Measurements from ENCODE around the gene OR9K2.
"Not testable (repeated sequence)": the region's sequence is repeated elsewhere in the genome, so short reads cannot be mapped to it uniquely, and the experiment has no call there.

OR9K2 gene, protein sequence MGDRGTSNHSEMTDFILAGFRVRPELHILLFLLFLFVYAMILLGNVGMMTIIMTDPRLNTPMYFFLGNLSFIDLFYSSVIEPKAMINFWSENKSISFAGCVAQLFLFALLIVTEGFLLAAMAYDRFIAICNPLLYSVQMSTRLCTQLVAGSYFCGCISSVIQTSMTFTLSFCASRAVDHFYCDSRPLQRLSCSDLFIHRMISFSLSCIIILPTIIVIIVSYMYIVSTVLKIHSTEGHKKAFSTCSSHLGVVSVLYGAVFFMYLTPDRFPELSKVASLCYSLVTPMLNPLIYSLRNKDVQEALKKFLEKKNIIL

DNA sequence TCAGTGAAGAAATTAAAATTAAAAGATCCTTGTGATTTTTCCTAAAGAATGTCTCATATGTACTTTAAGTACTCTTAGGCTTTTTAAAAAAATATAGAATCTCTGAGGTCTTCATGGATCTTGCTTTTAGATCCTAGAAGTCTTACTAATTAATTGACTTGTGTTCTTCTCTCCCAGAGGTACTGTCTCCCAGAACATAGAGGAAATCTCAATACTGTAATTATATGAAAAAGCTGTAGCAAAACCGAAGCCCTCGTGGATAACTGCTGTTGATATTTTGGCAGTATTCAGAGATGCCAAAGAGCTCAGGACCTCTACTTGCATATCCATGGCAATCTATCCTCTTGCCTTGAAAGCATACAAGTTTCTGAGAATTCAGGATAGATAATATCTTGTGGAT is at the start of gene OR9K2:
OR9K2 (plus strand) TSS at position 301 of the 400 bp plus-strand sequence. CDS start 3,429 bp downstream, outside the sequence.
- DNase-seq = no peak

- no peak for DNase-seq
Observed at GRCh38 chr12:55092579-55092978, 33.6 kb upstream of the OR9K2 start.

GRCh38 chr12:55112378-55112875 is 13.8 kb upstream of the OR9K2 start:
- DNase-seq = no peak

DNA sequence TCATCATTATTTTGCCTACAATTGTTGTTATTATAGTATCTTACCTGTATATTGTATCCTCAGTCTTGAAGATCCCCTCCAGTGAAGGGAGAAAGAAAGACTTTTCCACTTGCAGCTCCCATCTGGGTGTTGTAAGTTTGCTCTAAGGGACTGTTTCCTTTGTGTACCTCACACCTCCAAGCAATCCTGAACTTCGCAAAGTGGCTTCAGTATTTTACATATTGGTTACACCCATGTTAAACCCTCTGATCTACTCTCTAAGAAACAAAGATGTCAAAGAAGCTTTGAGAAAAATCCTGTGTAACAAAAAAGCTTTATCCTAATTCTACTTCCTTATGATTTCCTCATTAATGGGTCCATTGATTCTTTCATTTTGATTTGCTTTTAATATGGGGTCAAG is 10.1 kb upstream of the OR9K2 start:
- DNase-seq = no peak

DNA sequence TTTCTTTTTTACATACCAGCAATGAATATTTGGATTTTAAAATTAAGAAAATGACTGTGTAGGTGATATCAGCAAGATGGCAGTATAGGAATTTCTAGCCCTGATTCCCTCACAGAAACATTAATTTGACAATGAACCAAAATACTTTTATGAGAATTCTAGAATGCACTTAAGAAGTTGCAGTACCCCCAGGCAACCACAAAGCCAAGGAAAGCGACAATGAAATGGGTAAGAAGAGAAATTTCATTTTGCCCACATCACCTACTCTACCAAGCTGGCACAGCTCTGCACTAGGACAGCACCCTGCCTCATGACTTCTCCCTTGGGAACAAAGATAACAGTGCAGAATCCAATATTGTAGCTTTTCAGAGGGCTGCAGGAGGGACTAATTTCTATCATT is 6.6 kb downstream of the OR9K2 start:
- DNase-seq = no peak

DNA sequence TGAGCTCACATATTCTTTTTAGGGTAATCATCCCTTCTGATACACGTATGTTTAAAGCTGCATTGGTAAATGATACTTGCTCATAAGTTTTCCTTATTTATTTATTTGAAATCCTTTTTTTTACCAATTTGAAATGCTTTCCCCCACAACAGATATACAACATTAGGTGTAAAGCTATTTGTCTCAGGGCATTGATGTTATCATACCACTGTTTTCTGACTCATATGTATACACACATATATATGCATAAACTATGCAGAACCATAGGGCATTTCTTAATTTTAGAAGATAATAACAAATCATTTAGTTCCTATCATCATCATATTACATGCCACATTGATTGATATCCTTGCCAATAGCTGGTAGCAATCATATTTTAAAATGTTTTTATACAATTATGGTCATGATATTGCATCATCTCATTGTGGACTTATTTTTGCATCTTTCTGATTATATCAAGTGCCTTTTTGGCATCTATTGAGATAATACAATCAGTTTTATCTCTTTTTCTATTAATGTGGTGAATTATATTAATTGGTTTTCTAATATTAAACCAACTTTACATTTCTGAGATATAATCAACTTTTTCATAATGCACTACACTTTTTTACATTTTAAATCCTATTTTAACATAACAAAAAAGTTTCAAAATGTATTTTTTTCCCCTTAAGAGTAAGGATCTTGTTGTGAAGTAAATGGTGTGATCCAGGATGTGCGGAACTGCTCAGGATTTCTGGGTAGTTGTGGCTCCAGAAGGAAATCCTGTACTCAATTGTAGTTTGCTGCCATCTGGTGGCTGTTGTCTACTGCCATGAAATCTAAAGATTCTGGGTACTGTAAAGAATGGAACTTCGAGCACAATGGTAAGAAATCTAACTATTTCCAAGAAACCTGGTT is 16.7 kb downstream of the OR9K2 start:
- DNase-seq = peak; percentile 36

GRCh38 chr12:55143566-55143870 is 17.3 kb downstream of the OR9K2 start:
- no peak for DNase-seq

DNA sequence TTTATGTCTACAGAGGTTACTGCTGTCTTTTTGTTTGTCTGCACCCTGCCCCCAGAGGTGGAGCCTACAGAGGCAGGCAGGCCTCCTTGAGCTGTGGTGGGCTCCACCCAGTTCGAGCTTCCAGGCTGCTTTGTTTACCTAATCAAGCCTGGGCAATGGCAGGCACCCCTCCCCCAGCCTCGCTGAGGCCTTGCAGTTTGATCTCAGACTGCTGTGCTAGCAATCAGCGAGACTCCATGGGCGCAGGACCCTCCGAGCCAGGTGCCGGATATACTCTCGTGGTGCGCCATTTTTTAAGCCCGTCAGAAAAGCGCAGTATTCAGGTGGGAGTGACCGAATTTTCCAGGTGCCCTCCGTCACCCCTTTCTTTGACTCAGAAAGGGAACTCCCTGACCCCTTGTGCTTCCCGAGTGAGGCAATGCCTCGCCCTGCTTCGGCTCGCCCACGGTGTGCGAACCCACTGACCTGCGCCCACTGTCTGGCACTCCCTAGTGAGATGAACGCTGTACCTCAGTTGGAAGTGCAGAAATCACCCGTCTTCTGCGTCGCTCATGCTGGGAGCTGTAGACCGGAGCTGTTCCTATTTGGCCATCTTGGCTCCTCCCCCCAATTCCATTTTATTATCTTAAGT is 40.9 kb downstream of the OR9K2 start:
- not testable (repeated sequence) for DNase-seq

- DNase-seq = no peak
Observed at GRCh38 chr12:55171445-55171844, 45.2 kb downstream of the OR9K2 start.

- DNase-seq = not testable (repeated sequence)
Observed at GRCh38 chr12:55171846-55172245, 45.6 kb downstream of the OR9K2 start.

GRCh38 chr12:55172686-55173085 is 46.5 kb downstream of the OR9K2 start:
- no peak for DNase-seq

DNA sequence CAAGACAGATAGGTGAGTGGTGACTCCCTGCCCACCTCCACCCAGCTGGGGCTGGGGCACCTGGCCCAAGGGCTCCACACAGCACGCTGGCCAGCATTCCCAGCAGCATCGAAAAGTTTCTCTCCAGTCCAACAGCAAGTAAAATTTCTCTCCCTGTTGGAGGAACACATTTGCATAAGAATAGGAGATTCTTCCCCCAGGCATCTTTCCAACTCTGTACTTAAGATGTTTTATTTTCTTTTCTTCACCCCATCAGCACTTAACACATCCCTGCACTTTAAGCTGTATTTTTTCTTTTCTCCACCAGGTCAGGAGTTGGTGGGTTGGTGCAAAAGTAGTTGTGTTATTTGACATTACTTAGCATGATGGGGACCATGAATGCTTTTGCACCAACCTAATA is 47.2 kb downstream of the OR9K2 start:
- DNase-seq = no peak

All from NCI-H1436 (cell line).